CD4-positive, alpha-beta T cell treated with Interleukin-6 for 4 hours (primary cell): ENCODE measurements around the gene RNU7-1.

ENCODE experiments used
- DNase-seq: peaks from one replicate; pipeline ENCODE4 v3.0.0-alpha.2; 2020; ENCODE audit warnings: mixed read lengths

The RNU7-1 gene

GRCh38 chr12:6919588-6919987 lies 24.0 kb upstream of the RNU7-1 start:
- DNase-seq: no peak

GRCh38 chr12:6921539-6921938 lies 22.1 kb upstream of the RNU7-1 start:
- no peak for DNase-seq

GRCh38 chr12:6921996-6922946 lies 21.3 kb upstream of the RNU7-1 start:
- no peak for DNase-seq

GRCh38 chr12:6923003-6923732 lies 20.4 kb upstream of the RNU7-1 start:
- DNase-seq: no peak

GRCh38 chr12:6923851-6924250 lies 19.8 kb upstream of the RNU7-1 start:
- no peak for DNase-seq

GRCh38 chr12:6925239-6925539 lies 18.4 kb upstream of the RNU7-1 start:
- DNase-seq: no peak

GRCh38 chr12:6925540-6926279 lies 17.9 kb upstream of the RNU7-1 start:
- no peak for DNase-seq

GRCh38 chr12:6927379-6928021 lies 16.1 kb upstream of the RNU7-1 start, which contains the start of gene ATN1:
Gene ATN1 (plus strand): TSS chr12:6927959. CDS start chr12:6934002, 6,043 bp downstream.
- peak; percentile 56 for DNase-seq

- peak; percentile 32 for DNase-seq
Measured at GRCh38 chr12:6928022-6928702, 15.5 kb upstream of the RNU7-1 start.

GRCh38 chr12:6928703-6929407 lies 14.8 kb upstream of the RNU7-1 start:
- DNase-seq: peak; percentile 1

GRCh38 chr12:6929466-6930452 lies 13.9 kb upstream of the RNU7-1 start:
- peak; percentile 5 for DNase-seq

- DNase-seq: no peak
Measured at GRCh38 chr12:6932766-6933165, 10.8 kb upstream of the RNU7-1 start.

- peak; percentile 0 for DNase-seq
Measured at GRCh38 chr12:6934110-6934509, 9.5 kb upstream of the RNU7-1 start.

GRCh38 chr12:6935371-6936193 lies 8.0 kb upstream of the RNU7-1 start:
- DNase-seq: no peak

GRCh38 chr12:6936194-6936635 lies 7.4 kb upstream of the RNU7-1 start:
- DNase-seq: no peak

- peak; percentile 61 for DNase-seq
Measured at GRCh38 chr12:6936636-6937480, 6.8 kb upstream of the RNU7-1 start.

- DNase-seq: peak; percentile 94
Measured at GRCh38 chr12:6937481-6938352, 5.9 kb upstream of the RNU7-1 start.
